MM.1S (cell line): ENCODE measurements around the gene C3.

Experiments
- DNase-seq: peaks from one replicate; pipeline ENCODE4 v3.0.0-alpha.2; 2015
- H2AFZ ChIP-seq: fragments of 300-600 bp; sonication (generic); 2 replicates; pipeline ENCODE4 v1.6.0; 2016; ENCODE audit warnings: antibody characterized with exemption, low read length
- H3F3A ChIP-seq: fragments of 300-600 bp; sonication (generic); 2 replicates; pipeline ENCODE4 v1.6.1; 2016; ENCODE audit warnings: mild to moderate bottlenecking, antibody characterized with exemption, low read length, moderate library complexity, mixed read lengths; ENCODE audit not compliant: insufficient read depth
- H3K27ac ChIP-seq: fragments of 300-600 bp; sonication (generic); 2 replicates; pipeline ENCODE4 v1.5.1; 2016; ENCODE audit warnings: mild to moderate bottlenecking, low read length
- H3K27me3 ChIP-seq: fragments of 300-600 bp; sonication (generic); replicated peaks from 2 replicates; pipeline ENCODE4 v1.6.0; 2016; ENCODE audit warnings: low read length; ENCODE audit not compliant: insufficient read depth
- H3K36me3 ChIP-seq: fragments of 300-600 bp; sonication (generic); replicated peaks from 2 replicates; pipeline ENCODE4 v1.6.1; 2016; ENCODE audit warnings: mild to moderate bottlenecking, low read length, mixed read lengths; ENCODE audit not compliant: insufficient read depth
- H3K4me1 ChIP-seq: fragments of 300-600 bp; sonication (generic); 2 replicates; pipeline ENCODE4 v1.6.1; 2016; ENCODE audit warnings: low read length, mixed read lengths
- H3K4me2 ChIP-seq: fragments of 300-600 bp; sonication (generic); 2 replicates; pipeline ENCODE4 v1.6.0; 2016; ENCODE audit warnings: low read depth, low read length
- H3K4me3 ChIP-seq: fragments of 300-600 bp; sonication (generic); 2 replicates; pipeline ENCODE4 v1.5.1; 2016; ENCODE audit warnings: low read length, mixed read lengths
- H3K79me2 ChIP-seq: fragments of 300-600 bp; sonication (generic); 2 replicates; pipeline ENCODE4 v1.6.1; 2016; ENCODE audit warnings: mixed run types, low read length, mixed read lengths
- H3K9ac ChIP-seq: fragments of 300-600 bp; sonication (generic); 2 replicates; pipeline ENCODE4 v1.6.1; 2016; ENCODE audit warnings: low read length, mixed read lengths
- H3K9me2 ChIP-seq: fragments of 300-600 bp; sonication (generic); replicated peaks from 2 replicates; pipeline ENCODE4 v1.6.1; 2016; ENCODE audit warnings: mild to moderate bottlenecking, low read length, mixed read lengths; ENCODE audit not compliant: insufficient read depth
- H3K9me3 ChIP-seq: fragments of 300-600 bp; sonication (generic); replicated peaks from 2 replicates; pipeline ENCODE4 v1.6.1; 2016; ENCODE audit warnings: mild to moderate bottlenecking, low read length, mixed read lengths; ENCODE audit not compliant: insufficient read depth
- H4K20me1 ChIP-seq: fragments of 300-600 bp; sonication (generic); 2 replicates; pipeline ENCODE4 v1.6.1; 2016; ENCODE audit warnings: mild to moderate bottlenecking, low read length, moderate library complexity, mixed read lengths; ENCODE audit not compliant: insufficient read depth
- CTCF ChIP-seq: fragments of 300-600 bp; sonication (generic); IDR thresholded peaks from 2 replicates; pipeline ENCODE4 v1.5.1; 2016; ENCODE audit warnings: antibody characterized with exemption, low read length, mixed read lengths
- EZH2 ChIP-seq: fragments of 300-600 bp; sonication (generic); optimal IDR thresholded peaks from 2 replicates; pipeline ENCODE3; 2017; ENCODE audit warnings: low read depth, mild to moderate bottlenecking, antibody characterized with exemption, low read length, mixed read lengths
- EZH2phosphoT487 ChIP-seq: fragments of 300-600 bp; sonication (generic); IDR thresholded peaks from 2 replicates; pipeline ENCODE4 v1.6.1; 2018; ENCODE audit warnings: antibody characterized with exemption, low read length

Gene C3

GRCh38 chr19:6719540-6719861, 949 bp downstream of the C3 start:
- H2AFZ ChIP-seq: no peak overlapping the region
- H3K36me3 ChIP-seq: no peaks in the 10 kb centered on the region
- H3K27me3 ChIP-seq: peaks cover 35% of the 10 kb centered on the region
- H3K4me3 ChIP-seq: no peak overlapping the region
- no peaks in the 10 kb centered on the region; the same call in 1 of the 2 replicates for H3F3A ChIP-seq
- no peaks in the 10 kb centered on the region for H3K79me2 ChIP-seq
- H3K27ac ChIP-seq: no peak overlapping the region
- DNase-seq: no peak
- no peaks in the 10 kb centered on the region for H4K20me1 ChIP-seq
- no peaks in the 10 kb centered on the region for H3K9me3 ChIP-seq
- H3K9ac ChIP-seq: no peak overlapping the region
- H3K9me2 ChIP-seq: no peaks in the 10 kb centered on the region
- no peak overlapping the region for H3K4me2 ChIP-seq
- no peaks in the 10 kb centered on the region for H3K4me1 ChIP-seq
- no peak for TF ChIP-seq CTCF
- TF ChIP-seq EZH2: no peak
- TF ChIP-seq EZH2phosphoT487: no peak

- no peaks in the 10 kb centered on the region for H3K36me3 ChIP-seq
- H3K79me2 ChIP-seq: no peaks in the 10 kb centered on the region
- H3K27me3 ChIP-seq: peaks cover 34% of the 10 kb centered on the region
- H2AFZ ChIP-seq: no peak overlapping the region
- no peak for TF ChIP-seq EZH2phosphoT487
- no peak for TF ChIP-seq CTCF
- no peak for TF ChIP-seq EZH2
- H3K4me2 ChIP-seq: no peak overlapping the region
- no peaks in the 10 kb centered on the region for H3K4me1 ChIP-seq
- H3K9me2 ChIP-seq: no peaks in the 10 kb centered on the region
- H3K9me3 ChIP-seq: no peaks in the 10 kb centered on the region
- H4K20me1 ChIP-seq: no peaks in the 10 kb centered on the region
- no peaks in the 10 kb centered on the region; the same call in 1 of the 2 replicates for H3F3A ChIP-seq
- no peak for DNase-seq
- no peak overlapping the region for H3K9ac ChIP-seq
- H3K27ac ChIP-seq: no peak overlapping the region
- H3K4me3 ChIP-seq: no peak overlapping the region
Observed at GRCh38 chr19:6718741-6719539, 1.5 kb downstream of the C3 start.

GRCh38 chr19:6718111-6718740, 2.2 kb downstream of the C3 start:
- peaks cover 34% of the 10 kb centered on the region for H3K27me3 ChIP-seq
- H3K27ac ChIP-seq: no peak overlapping the region
- TF ChIP-seq CTCF (no peak), EZH2phosphoT487 (no peak), EZH2 (no peak)
- no peaks in the 10 kb centered on the region for H3K4me1 ChIP-seq
- no peak overlapping the region for H3K4me2 ChIP-seq
- no peaks in the 10 kb centered on the region for H3K9me3 ChIP-seq
- no peaks in the 10 kb centered on the region for H3K79me2 ChIP-seq
- H3K4me3 ChIP-seq: no peak overlapping the region
- no peak overlapping the region for H2AFZ ChIP-seq
- no peaks in the 10 kb centered on the region for H4K20me1 ChIP-seq
- H3K9ac ChIP-seq: no peak overlapping the region
- DNase-seq: no peak
- no peaks in the 10 kb centered on the region; the same call in 1 of the 2 replicates for H3F3A ChIP-seq
- no peaks in the 10 kb centered on the region for H3K36me3 ChIP-seq
- no peaks in the 10 kb centered on the region for H3K9me2 ChIP-seq
